Subcutaneous abdominal adipose tissue (tissue), 5 donors: ENCODE data around the gene RHBDF2.

Source experiments
- H3K27ac ChIP-seq: one replicate; pipeline ENCODE4 v1.7.0; 2013; ENCODE audit warnings: low read depth, mild to moderate bottlenecking, inconsistent platforms, low read length, moderate library complexity
- H3K27me3 ChIP-seq, 5 donors: one replicate each; pipeline ENCODE4 v1.7.0; 2013; ENCODE audit warnings: low read length in 5 of 5, inconsistent platforms in 1 of 5; ENCODE audit not compliant: control insufficient read depth in 5 of 5, insufficient read depth in 4 of 5
- H3K36me3 ChIP-seq, 5 donors: one replicate each; pipeline ENCODE4 v1.7.0; 2013; ENCODE audit warnings: low read length in 5 of 5; ENCODE audit not compliant: control insufficient read depth in 5 of 5, insufficient read depth in 5 of 5
- H3K4me1 ChIP-seq, 5 donors: one replicate each; pipeline ENCODE4 v1.7.0; 2013; ENCODE audit warnings: low read length in 5 of 5, mild to moderate bottlenecking in 3 of 5, moderate library complexity in 1 of 5; ENCODE audit not compliant: control insufficient read depth in 5 of 5, insufficient read depth in 5 of 5
- H3K4me3 ChIP-seq, 5 donors: one replicate each; pipeline ENCODE4 v1.7.0; 2013; ENCODE audit warnings: low read length in 5 of 5, low read depth in 1 of 5
- H3K9ac ChIP-seq, 5 donors: one replicate each; pipeline ENCODE4 v1.7.0; 2013; ENCODE audit warnings: low read length in 5 of 5, mild to moderate bottlenecking in 4 of 5, moderate library complexity in 3 of 5
- H3K9me3 ChIP-seq, 5 donors: one replicate each; pipeline ENCODE4 v1.7.0; 2013; ENCODE audit warnings: low read length in 5 of 5; ENCODE audit not compliant: control insufficient read depth in 5 of 5
- donor health status: healthy.
- donor health status: healthy.
- donor health status: healthy.
- donor health status: healthy.
- donor health status: healthy.

The RHBDF2 gene

DNA sequence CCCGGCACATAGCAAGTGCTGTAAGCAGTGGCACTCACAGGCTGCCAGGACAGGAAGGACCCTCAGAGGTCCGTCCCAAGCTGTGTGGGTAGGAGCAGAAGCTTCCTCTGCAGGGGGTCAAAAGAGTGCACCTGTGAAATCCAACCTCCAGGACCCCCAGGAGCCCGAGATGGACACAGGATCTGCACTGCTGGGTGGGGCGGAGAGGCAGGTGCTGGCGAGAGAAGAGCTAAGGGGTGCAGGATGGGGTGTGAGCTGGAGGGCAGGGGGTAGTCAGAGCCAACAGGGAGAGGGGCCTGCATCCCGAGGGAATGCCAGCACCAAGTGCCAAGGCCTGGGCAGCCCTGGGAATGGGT lies 34.5 kb downstream of the RHBDF2 start:
- peaks cover 0 to 2% (median 0%) of the 10 kb centered on the region in 5 donors for H3K27me3 ChIP-seq
- no peak overlapping the region for H3K9ac ChIP-seq
- no peak overlapping the region for H3K4me3 ChIP-seq
- H3K4me1 ChIP-seq, result peaks cover 0 to 5% (median 0%) of the 10 kb centered on the region in 5 donors
- no peaks in the 10 kb centered on the region for H3K9me3 ChIP-seq
- H3K27ac ChIP-seq, result no peak overlapping the region
- H3K36me3 ChIP-seq, result peaks cover 0 to 26% (median 9%) of the 10 kb centered on the region in 5 donors

DNA sequence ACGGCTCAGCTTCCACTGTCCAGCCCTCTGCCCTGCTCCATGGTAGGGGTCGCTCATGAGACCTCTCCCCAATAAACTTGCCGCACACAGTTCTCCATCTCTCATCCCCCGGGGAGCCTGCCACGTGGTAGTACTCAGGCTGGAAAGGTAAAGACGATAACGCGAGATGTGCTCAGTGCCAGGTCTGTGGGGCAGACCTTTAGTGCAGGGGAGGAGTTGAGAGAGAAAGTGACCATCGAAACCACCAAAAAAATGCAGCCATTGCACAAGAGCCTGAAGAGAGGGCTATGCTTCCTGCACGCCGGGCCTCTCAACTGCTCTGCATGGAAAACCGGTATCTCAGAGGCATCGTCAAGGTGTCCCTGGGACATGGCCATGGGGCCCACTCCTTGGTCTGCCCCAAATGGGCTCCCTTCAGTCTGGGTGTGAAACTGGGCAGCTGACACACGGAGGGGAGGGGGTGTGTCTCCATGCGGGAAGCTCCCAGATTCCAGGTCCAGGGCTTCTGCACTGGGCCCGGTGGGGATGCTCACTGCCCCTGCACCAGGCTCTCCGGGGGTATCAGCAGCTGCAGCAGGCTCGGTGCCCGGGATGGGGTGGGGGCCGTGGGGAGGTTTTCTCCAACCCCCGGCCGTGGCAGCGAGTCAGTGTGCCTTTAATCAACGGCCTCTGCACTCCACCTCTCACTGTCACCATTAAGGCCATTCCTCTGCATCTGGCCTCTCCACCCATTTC lies 38.5 kb downstream of the RHBDF2 start:
- Histone ChIP-seq H3K4me1 (peaks cover 0 to 5% (median 0%) of the 10 kb centered on the region in 5 donors), H3K27ac (no peak overlapping the region), H3K27me3 (peaks cover 0 to 2% (median 0%) of the 10 kb centered on the region in 5 donors), H3K9me3 (no peaks in the 10 kb centered on the region), H3K36me3 (no peaks in the 10 kb centered on the region), H3K4me3 (no peak overlapping the region), H3K9ac (no peak overlapping the region)

DNA sequence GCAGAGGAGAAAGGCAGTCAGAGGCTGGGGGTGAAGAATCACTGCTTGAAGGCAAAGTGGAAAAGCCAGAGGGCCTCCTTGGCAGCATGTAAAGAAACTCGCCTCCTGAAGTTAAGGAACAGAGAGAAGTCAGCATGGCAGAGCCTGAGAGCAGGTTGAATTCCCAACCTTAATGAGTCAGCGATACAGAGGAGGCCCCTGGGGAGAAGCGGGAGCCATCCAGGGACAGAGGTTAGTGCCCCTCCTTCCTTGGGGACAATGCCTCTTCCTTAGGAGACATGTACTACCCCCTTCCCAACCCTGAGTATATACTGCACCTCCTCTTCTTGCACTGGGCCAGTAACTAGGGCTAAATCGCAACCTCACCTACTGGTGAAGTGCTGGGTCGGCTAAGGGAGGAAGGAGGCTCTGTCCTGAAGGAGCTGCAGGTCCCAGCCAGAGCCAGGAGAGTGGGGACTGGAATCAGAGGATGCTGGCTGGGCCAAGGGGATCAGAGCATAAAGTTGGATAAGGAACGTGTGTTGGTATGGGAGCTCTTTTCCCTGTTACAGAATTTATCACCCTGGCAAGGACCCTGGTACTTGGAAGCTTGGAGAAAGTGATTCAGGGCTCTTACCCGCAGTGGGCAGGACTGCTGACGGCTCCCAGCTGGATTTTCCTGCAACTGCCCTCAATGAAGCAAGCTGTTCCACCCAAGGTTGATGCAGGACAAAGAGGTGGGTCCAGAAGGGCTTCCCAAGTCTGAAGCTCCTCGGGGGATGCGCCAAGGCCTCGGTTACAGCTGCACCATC lies 39.3 kb downstream of the RHBDF2 start:
- Histone ChIP-seq H3K27me3 (peaks cover 0 to 2% (median 0%) of the 10 kb centered on the region in 5 donors), H3K4me1 (peaks cover 0 to 5% (median 0%) of the 10 kb centered on the region in 5 donors), H3K4me3 (no peak overlapping the region), H3K27ac (no peak overlapping the region), H3K36me3 (no peaks in the 10 kb centered on the region), H3K9ac (no peak overlapping the region), H3K9me3 (no peaks in the 10 kb centered on the region)

DNA sequence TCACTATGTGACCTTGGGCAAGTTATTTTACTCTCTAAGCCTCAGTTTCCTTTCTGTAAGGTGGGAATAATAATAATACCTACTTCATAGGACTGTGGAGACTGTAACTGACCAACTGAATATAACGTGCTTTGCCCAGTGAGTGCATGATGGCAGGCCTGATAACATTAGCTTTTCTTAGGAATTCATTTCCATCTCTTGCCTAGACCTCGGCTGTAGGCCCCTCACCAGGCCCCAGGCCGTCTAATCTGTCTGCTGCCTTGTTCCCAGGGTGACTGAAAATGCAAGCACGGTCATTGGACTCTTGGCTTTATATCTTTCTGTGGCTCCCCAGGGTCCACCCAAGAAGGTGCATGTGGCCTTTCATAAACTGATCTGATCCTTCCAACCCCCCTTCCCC lies 41.5 kb downstream of the RHBDF2 start:
- Histone ChIP-seq H3K36me3 (no peaks in the 10 kb centered on the region), H3K27ac (no peak overlapping the region), H3K4me3 (no peak overlapping the region), H3K4me1 (no peaks in the 10 kb centered on the region), H3K27me3 (peaks cover 0 to 2% (median 0%) of the 10 kb centered on the region in 5 donors), H3K9ac (no peak overlapping the region), H3K9me3 (no peaks in the 10 kb centered on the region)

DNA sequence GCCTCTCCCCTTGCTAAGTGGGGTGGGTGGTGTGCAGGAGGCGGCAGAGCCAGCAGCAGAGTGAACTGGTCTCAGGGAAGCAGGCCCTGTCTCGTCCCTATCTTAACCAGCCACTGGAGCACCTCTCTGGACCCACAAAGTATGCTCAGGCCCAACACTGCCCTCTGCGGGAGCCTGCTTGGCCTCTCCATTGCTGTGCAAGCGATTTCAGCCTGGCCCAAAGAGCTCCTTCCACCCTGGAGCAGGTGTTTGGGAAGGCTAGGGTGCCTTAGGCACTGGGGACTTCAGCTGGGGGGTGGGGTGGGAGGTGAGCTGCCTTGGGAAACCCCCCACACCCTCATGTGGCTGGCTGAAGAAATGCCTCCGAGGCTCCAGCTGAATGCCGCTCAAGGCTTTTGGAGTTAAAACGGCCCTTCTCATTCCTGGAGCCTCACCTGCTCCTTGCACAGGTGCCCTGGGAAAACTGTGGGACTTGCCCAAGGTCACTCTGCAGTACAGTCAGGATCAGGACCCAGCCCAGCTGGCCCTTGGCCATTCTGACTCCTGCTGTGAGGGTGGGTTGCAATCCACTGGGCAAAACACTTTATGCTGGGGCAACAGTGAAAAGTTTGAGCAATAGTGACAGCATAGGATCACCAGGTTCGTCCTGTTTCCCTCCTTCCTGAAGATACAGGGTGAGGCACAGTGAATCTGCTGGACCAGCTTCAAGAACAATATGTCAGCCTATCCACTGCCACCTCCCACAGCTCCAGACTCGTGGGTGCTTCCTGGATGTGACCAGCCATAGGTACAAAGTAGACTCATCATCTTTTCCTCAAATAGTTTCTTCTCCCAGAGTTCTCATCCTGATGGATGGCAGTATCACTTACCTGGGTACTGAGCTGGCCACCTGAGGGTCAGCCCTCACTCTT lies 42.4 kb downstream of the RHBDF2 start:
- H3K9me3 ChIP-seq, result no peaks in the 10 kb centered on the region
- no peak overlapping the region for H3K4me3 ChIP-seq
- H3K9ac ChIP-seq, result no peak overlapping the region
- H3K4me1 ChIP-seq, result no peaks in the 10 kb centered on the region
- H3K27ac ChIP-seq, result no peak overlapping the region
- H3K36me3 ChIP-seq, result no peaks in the 10 kb centered on the region
- peaks cover 0 to 2% (median 0%) of the 10 kb centered on the region in 5 donors for H3K27me3 ChIP-seq

DNA sequence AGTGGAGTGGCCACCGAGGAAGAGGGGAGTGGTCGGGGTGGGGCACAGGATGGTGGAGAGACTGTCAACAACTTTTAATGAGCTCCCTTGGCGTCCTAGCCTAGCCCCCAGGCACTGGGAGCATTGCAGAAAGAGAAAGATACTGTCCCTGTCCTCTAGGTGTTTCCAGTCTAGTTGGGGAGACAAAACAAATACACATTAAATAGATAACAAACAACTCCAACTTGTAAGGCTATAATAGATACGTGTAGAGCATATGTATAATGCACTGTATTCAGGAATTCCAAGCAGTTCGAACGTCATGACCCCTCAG lies 47.8 kb downstream of the RHBDF2 start:
- no peaks in the 10 kb centered on the region for H3K27me3 ChIP-seq
- no peaks in the 10 kb centered on the region for H3K9me3 ChIP-seq
- H3K4me3 ChIP-seq, result peak overlapping the region in 2 of 5 donors; percentile 73 to 84
- peaks cover 0 to 14% (median 12%) of the 10 kb centered on the region in 5 donors for H3K4me1 ChIP-seq
- no peak overlapping the region for H3K27ac ChIP-seq
- no peaks in the 10 kb centered on the region for H3K36me3 ChIP-seq
- no peak overlapping the region for H3K9ac ChIP-seq

DNA sequence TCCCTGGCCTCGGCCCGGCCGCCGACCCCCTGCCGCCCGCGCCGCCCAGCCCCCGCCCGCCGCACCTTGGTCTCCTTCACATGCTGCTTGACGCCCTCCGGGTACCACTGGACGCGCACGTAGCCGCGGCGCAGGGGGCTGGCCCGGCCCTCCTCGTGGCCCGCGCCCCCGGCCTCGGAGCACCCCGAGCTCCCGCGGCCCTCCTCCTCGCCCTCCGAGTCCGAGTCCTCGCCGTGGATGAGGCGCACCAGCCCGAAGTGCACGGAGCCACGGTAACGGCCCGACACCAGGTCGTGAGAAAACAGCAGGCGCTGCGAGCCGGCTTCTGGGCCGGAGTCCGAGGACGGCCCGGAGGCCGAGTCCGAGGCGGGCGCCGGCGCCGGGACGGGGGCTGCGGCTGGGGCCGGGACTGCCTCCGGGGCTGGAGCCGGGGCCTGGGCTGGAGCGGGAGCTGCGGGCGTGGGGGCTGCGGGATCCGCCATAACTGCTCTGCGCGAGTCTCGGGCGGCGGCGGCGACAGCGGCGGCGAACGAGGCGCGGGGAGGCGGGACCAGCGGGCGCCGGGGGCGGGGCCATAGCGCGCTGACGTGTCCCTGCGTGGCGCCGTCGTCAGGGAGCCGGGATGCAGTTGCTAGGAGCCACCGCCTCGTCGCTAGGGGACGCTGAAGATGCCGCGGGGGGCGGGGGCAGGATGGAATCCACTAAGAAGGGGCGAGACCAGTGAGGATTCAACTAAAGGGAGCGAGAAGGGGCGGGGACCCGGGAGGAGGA lies 48.4 kb downstream of the RHBDF2 start, which contains the start of gene UBE2O:
UBE2O (minus strand) TSS at position 493 of the 771 bp plus-strand sequence; CDS start at position 482, 11 bp downstream.
- Histone ChIP-seq H3K27ac (no peak within 1 kb of the TSS), H3K27me3 (no peaks in the 10 kb centered on the region), H3K4me1 (peaks cover 0 to 14% (median 12%) of the 10 kb centered on the region in 5 donors), H3K9me3 (no peaks in the 10 kb centered on the region), H3K9ac (peak within 1 kb of the TSS in 4 of 5 donors; percentile 53 to 71 (median 62)), H3K36me3 (no peaks in the 10 kb centered on the region), H3K4me3 (peak within 1 kb of the TSS; percentile 48 to 84 (median 73))

DNA sequence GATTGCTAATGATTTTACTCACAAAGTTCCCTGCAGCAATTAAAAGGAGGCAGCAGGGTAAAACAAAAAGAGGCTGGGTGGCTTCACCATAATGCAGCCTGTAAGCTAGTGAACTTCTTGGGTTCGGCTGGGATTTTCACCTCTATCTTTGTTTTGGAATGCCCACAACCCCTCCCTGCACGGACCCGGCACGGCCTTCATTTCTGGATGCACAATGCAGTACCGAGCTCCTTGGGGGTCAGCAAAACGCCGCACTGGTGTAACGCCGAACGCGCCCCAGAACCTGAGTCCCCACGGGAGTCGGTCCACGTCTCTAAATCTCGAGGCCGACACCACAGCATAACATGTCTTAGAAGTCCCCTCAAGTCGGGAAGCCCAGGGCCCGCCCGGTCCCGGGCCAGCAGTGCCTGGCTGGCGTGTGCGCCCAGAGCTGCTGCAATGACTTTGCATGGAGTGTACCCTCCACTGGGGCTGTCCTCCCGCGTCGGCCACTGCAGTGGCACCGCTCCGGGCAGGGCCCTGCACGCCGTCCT lies 49.0 kb downstream of the RHBDF2 start:
- Histone ChIP-seq H3K9ac (peak overlapping the region in 3 of 5 donors; percentile 20 to 46 (median 42)), H3K27ac (no peak overlapping the region), H3K36me3 (no peaks in the 10 kb centered on the region)

DNA sequence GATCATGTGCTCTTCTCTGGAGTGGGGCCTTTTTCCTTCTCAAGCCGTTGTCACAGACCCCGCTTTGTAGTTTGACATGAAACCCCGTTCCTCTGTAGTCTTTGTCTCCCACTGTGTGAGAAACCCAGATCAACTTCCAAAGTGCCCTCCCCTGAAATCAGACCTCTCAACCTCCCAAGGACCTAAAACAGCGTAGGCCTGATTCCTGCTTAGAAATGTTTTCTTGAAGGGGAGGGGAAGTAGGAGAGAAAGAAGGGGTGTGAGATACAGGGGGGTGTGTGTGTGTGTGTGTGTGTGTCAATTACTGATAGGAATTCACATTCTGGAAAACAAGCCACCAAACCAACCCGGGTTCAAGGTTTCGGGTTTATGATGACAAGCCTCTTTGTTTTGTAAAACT lies 49.7 kb downstream of the RHBDF2 start:
- H3K4me1 ChIP-seq, result peaks cover 0 to 18% (median 15%) of the 10 kb centered on the region in 5 donors
- H3K9me3 ChIP-seq, result no peaks in the 10 kb centered on the region
- peak overlapping the region in 1 of 5 donors; percentile 73 for H3K4me3 ChIP-seq
- no peak overlapping the region for H3K27ac ChIP-seq
- H3K9ac ChIP-seq, result peak overlapping the region in 2 of 5 donors; percentile 20 to 42
- no peaks in the 10 kb centered on the region for H3K27me3 ChIP-seq
- no peaks in the 10 kb centered on the region for H3K36me3 ChIP-seq

More for the DNA sequence above, 49.0 kb downstream of the RHBDF2 start:
- H3K9me3 ChIP-seq, result no peaks in the 10 kb centered on the region
- peak overlapping the region; percentile 48 to 84 (median 73) for H3K4me3 ChIP-seq
- H3K27me3 ChIP-seq, result no peaks in the 10 kb centered on the region
- peaks cover 0 to 14% (median 12%) of the 10 kb centered on the region in 5 donors for H3K4me1 ChIP-seq
